DOHH2 (cell line): ENCODE data around the gene CUBN.

Source experiments
- H3F3A ChIP-seq: fragments of 200-600 bp; sonication (generic), shearing (Covaris generic); 2 replicates; pipeline ENCODE4 v1.6.0; 2016; ENCODE audit warnings: antibody characterized with exemption, mild to moderate bottlenecking; ENCODE audit not compliant: control insufficient read depth, insufficient read depth
- H3K27ac ChIP-seq: fragments of 200-600 bp; sonication (generic); 2 replicates; pipeline ENCODE4 v1.5.1; 2014; ENCODE audit warnings: low read depth, mild to moderate bottlenecking, low read length, moderate library complexity
- H3K27me3 ChIP-seq: fragments of 200-600 bp; sonication (generic); 2 replicates; pipeline ENCODE4 v1.6.1; 2014; ENCODE audit warnings: mild to moderate bottlenecking, low read length, mixed read lengths; ENCODE audit not compliant: control insufficient read depth
- H3K36me3 ChIP-seq: fragments of 200-600 bp; sonication (generic); 2 replicates; pipeline ENCODE4 v1.6.1; 2014; ENCODE audit warnings: mild to moderate bottlenecking, low read length, moderate library complexity, mixed read lengths; ENCODE audit not compliant: control insufficient read depth
- H3K4me1 ChIP-seq: fragments of 200-600 bp; sonication (generic); 2 replicates; pipeline ENCODE4 v1.6.1; 2014; ENCODE audit warnings: mild to moderate bottlenecking, low read length, mixed read lengths; ENCODE audit not compliant: control insufficient read depth
- H3K4me2 ChIP-seq: fragments of 200-600 bp; sonication (generic); 2 replicates; pipeline ENCODE4 v1.6.0; 2014; ENCODE audit warnings: mild to moderate bottlenecking, low read length, moderate library complexity
- H3K4me3 ChIP-seq: fragments of 200-600 bp; sonication (generic); 2 replicates; pipeline ENCODE4 v1.5.1; 2014; ENCODE audit warnings: mild to moderate bottlenecking, low read length, mixed read lengths
- H3K79me2 ChIP-seq: fragments of 200-600 bp; sonication (generic); 2 replicates; pipeline ENCODE4 v1.6.1; 2014; ENCODE audit warnings: mild to moderate bottlenecking, low read length, mixed read lengths; ENCODE audit not compliant: control insufficient read depth
- H3K9me2 ChIP-seq: fragments of 200-600 bp; sonication (generic); replicated peaks from 2 replicates; pipeline ENCODE4 v1.6.1; 2014; ENCODE audit warnings: mild to moderate bottlenecking, low read length, mixed read lengths; ENCODE audit not compliant: control insufficient read depth
- H3K9me3 ChIP-seq: fragments of 200-600 bp; sonication (generic); 2 replicates; pipeline ENCODE4 v1.6.1; 2014; ENCODE audit warnings: antibody characterized with exemption, low read length, mixed read lengths; ENCODE audit not compliant: control insufficient read depth, insufficient read depth
- H4K20me1 ChIP-seq: fragments of 200-600 bp; sonication (generic); 2 replicates; pipeline ENCODE4 v1.6.0; 2014; ENCODE audit warnings: low read depth, mild to moderate bottlenecking, antibody characterized with exemption, low read length, moderate library complexity; ENCODE audit not compliant: control insufficient read depth, insufficient read depth
- CTCF ChIP-seq: fragments of 200-600 bp; sonication (generic); IDR thresholded peaks from one replicate; pipeline ENCODE4 v1.5.1; 2014; ENCODE audit warnings: antibody characterized with exemption, mild to moderate bottlenecking, low read depth, low read length; ENCODE audit not compliant: poor library complexity, severe bottlenecking
- EZH2phosphoT487 ChIP-seq: fragments of 200-600 bp; sonication (generic); IDR thresholded peaks from 2 replicates; pipeline ENCODE4 v1.6.1; 2017; ENCODE audit warnings: borderline replicate concordance, mild to moderate bottlenecking, antibody characterized with exemption, low read length, moderate library complexity, mixed read lengths

Gene CUBN

GRCh38 chr10:16856092-16856491, 273.5 kb downstream of the CUBN start:
- Histone ChIP-seq H3K9me3 (no peaks in the 10 kb centered on the region), H3K27me3 (peaks cover 3% of the 10 kb centered on the region), H3K79me2 (no peaks in the 10 kb centered on the region), H3K4me1 (no peaks in the 10 kb centered on the region), H3F3A (no peaks in the 10 kb centered on the region), H3K4me3 (no peak overlapping the region), H3K36me3 (no peaks in the 10 kb centered on the region), H4K20me1 (no peaks in the 10 kb centered on the region), H3K27ac (no peak overlapping the region), H3K4me2 (no peak overlapping the region), H3K9me2 (no peaks in the 10 kb centered on the region)
- TF ChIP-seq EZH2phosphoT487 (no peak), CTCF (no peak)

GRCh38 chr10:16854623-16855022, 275.0 kb downstream of the CUBN start:
- TF ChIP-seq CTCF = no peak
- TF ChIP-seq EZH2phosphoT487 = no peak
- no peaks in the 10 kb centered on the region for H3F3A ChIP-seq

GRCh38 chr10:16853809-16854208, 275.8 kb downstream of the CUBN start:
- H3K4me2 ChIP-seq = no peak overlapping the region
- H3K4me1 ChIP-seq = no peaks in the 10 kb centered on the region
- H3K27ac ChIP-seq = no peak overlapping the region
- no peak overlapping the region for H3K4me3 ChIP-seq
- no peaks in the 10 kb centered on the region for H3K9me3 ChIP-seq
- no peaks in the 10 kb centered on the region for H4K20me1 ChIP-seq
- H3K27me3 ChIP-seq = peaks cover 3% of the 10 kb centered on the region
- no peaks in the 10 kb centered on the region for H3K36me3 ChIP-seq
- no peaks in the 10 kb centered on the region for H3K79me2 ChIP-seq
- TF ChIP-seq EZH2phosphoT487 (no peak), CTCF (no peak)
- H3K9me2 ChIP-seq = no peaks in the 10 kb centered on the region
- H3F3A ChIP-seq = no peaks in the 10 kb centered on the region

More at GRCh38 chr10:16854623-16855022, 275.0 kb downstream of the CUBN start:
- Histone ChIP-seq H4K20me1 (no peaks in the 10 kb centered on the region), H3K79me2 (no peaks in the 10 kb centered on the region), H3K36me3 (no peaks in the 10 kb centered on the region), H3K27me3 (peaks cover 3% of the 10 kb centered on the region), H3K27ac (no peak overlapping the region), H3K9me2 (no peaks in the 10 kb centered on the region), H3K9me3 (no peaks in the 10 kb centered on the region), H3K4me2 (no peak overlapping the region), H3K4me3 (no peak overlapping the region), H3K4me1 (no peaks in the 10 kb centered on the region)

- no peak overlapping the region for H3K27ac ChIP-seq
Measured at GRCh38 chr10:16853201-16853600, 276.4 kb downstream of the CUBN start.

More at GRCh38 chr10:16853201-16853600, 276.4 kb downstream of the CUBN start:
- H3K79me2 ChIP-seq = no peaks in the 10 kb centered on the region
- peaks cover 3% of the 10 kb centered on the region for H3K27me3 ChIP-seq
- H3K9me2 ChIP-seq = no peaks in the 10 kb centered on the region
- TF ChIP-seq EZH2phosphoT487 = no peak
- no peak for TF ChIP-seq CTCF
- no peaks in the 10 kb centered on the region for H3F3A ChIP-seq
- no peak overlapping the region for H3K4me3 ChIP-seq
- no peaks in the 10 kb centered on the region for H3K9me3 ChIP-seq
- no peaks in the 10 kb centered on the region for H4K20me1 ChIP-seq
- no peaks in the 10 kb centered on the region for H3K36me3 ChIP-seq
- H3K4me1 ChIP-seq = no peaks in the 10 kb centered on the region
- no peak overlapping the region for H3K4me2 ChIP-seq
